CD4-positive, alpha-beta memory T cell (primary cell): ENCODE measurements around the gene ABO. TPM values are rescaled to one million over a fixed set of nuclear protein-coding genes. Genes with fewer than 3 reads are reported as not detected.
A peak's percentile ranks its signal among the peaks of the same experiment; 100 is the strongest.

Experiments used
- CTCF ChIA-PET: fragments of 350-600 bp; sonication (Branson Sonifier 250); formaldehyde crosslinking; loops from one replicate; lab custom pipeline; 2021; ENCODE audit warnings: inconsistent platforms; ENCODE audit not compliant: partially characterized antibody; lab: Charles Lee
- POLR2A ChIA-PET: fragments of 350-600 bp; sonication (Branson Sonifier 250); formaldehyde crosslinking; loops from one replicate; lab custom pipeline; 2021; ENCODE audit not compliant: partially characterized antibody; lab: Charles Lee
- DNase-seq, 5 donors: peaks; one replicate each; pipeline versions ENCODE4 v3.0.0 to v3.0.0-alpha.2; 2020 to 2022; ENCODE audit warnings: mixed read lengths in 1 of 5
- H3K27ac ChIP-seq: one replicate; pipeline ENCODE4 v1.7.0; 2013; ENCODE audit warnings: low read depth, low read length
- H3K27me3 ChIP-seq: 2 replicates; pipeline ENCODE4 v1.7.0; 2013; ENCODE audit warnings: mild to moderate bottlenecking, low read length, moderate library complexity; ENCODE audit not compliant: insufficient read depth
- H3K36me3 ChIP-seq: 2 replicates; pipeline ENCODE4 v1.7.0; 2013; ENCODE audit warnings: mild to moderate bottlenecking, low read length, moderate library complexity; ENCODE audit not compliant: insufficient read depth
- H3K4me1 ChIP-seq: 2 replicates; pipeline ENCODE4 v1.7.0; 2013; ENCODE audit warnings: mild to moderate bottlenecking, low read length, moderate library complexity; ENCODE audit not compliant: insufficient read depth
- H3K4me3 ChIP-seq, 2 donors: one replicate each; pipeline ENCODE4 v1.7.0; 2013; ENCODE audit warnings: low read length in 2 of 2, mild to moderate bottlenecking in 1 of 2
- H3K9me3 ChIP-seq, 2 donors: one replicate each; pipeline ENCODE4 v1.7.0; 2013; ENCODE audit warnings: low read length in 2 of 2, control low read depth in 1 of 2; ENCODE audit not compliant: control insufficient read depth in 1 of 2
- H3K27ac Mint-ChIP-seq, 7 donors: one replicate each; pipeline ENCODE4 v1.8.0; 2020 to 2021; ENCODE audit warnings: mixed read lengths in 7 of 7, mild to moderate bottlenecking in 6 of 7, inconsistent platforms in 3 of 7, moderate library complexity in 3 of 7
- H3K27me3 Mint-ChIP-seq, 2 donors: one replicate each; pipeline ENCODE4 v1.8.0; 2020 to 2021; ENCODE audit warnings: mixed read lengths in 2 of 2
- H3K36me3 Mint-ChIP-seq, 2 donors: one replicate each; pipeline ENCODE4 v1.8.0; 2020 to 2021; ENCODE audit warnings: mixed read lengths in 2 of 2, inconsistent platforms in 1 of 2, mild to moderate bottlenecking in 1 of 2
- H3K4me1 Mint-ChIP-seq, 4 donors: one replicate each; pipeline ENCODE4 v1.8.0; 2020 to 2021; ENCODE audit warnings: mixed read lengths in 4 of 4, mild to moderate bottlenecking in 1 of 4
- H3K4me3 Mint-ChIP-seq, 8 donors: one replicate each; pipeline ENCODE4 v1.8.0; 2020 to 2021; ENCODE audit warnings: mixed read lengths in 8 of 8, mild to moderate bottlenecking in 7 of 8, moderate library complexity in 6 of 8, inconsistent platforms in 3 of 8
- H3K9me3 Mint-ChIP-seq, 8 donors: one replicate each; pipeline ENCODE4 v1.8.0; 2020 to 2021; ENCODE audit warnings: mixed read lengths in 8 of 8, mild to moderate bottlenecking in 5 of 8, inconsistent platforms in 3 of 8, moderate library complexity in 1 of 8
- intact Hi-C: fragments of 100-400 bp; cut with micrococcal nuclease; formaldehyde crosslinking; loops from one replicate; pipeline ENCODE4 v1.15.1; 2023
- polyA plus RNA-seq, 2 donors: library from polyadenylated mRNA; unstranded; fragments of 300-500 nt; fragmentation: Illumina TruSeq; gene quantifications; one replicate each; pipeline ENCODE4 v1.2.3, GENCODE V29; 2021
- total RNA-seq, 2 experiments: library from RNA; stranded (reverse); gene quantifications; one replicate each; pipeline ENCODE4 v1.2.3, GENCODE V29; 2021

ABO gene
- total and polyA plus RNA-seq, 4 experiments from 2014 or later: 0.29 to 1.7 (median 1.2) TPM; not detected in 1

DNA sequence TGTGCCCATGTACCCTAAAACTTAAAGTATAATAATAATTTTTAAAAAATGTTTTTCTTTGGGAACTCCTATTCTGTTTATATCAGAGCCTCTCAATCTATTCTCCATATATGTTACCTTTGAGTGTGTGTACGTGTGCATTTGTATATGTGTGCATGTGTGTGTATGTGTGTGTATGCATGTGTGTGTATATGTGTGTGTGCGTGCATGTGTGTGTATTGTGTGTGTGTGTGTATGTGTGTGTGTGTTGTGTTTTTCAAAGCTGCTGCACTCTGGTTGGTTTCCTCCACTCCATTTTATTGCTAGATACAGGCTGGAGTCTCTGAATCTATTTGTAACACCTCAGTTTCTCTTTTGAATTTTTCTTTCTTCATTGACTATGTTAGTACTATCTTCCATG is 41.0 kb upstream of the ABO start:
- no peak for DNase-seq
- H3K4me3 ChIP-seq: no peak overlapping the region
- intact Hi-C loops: no loop called here
- H3K27me3 Mint-ChIP-seq: peaks cover 0 to 3% of the 10 kb centered on the region in 2 donors
- H3K4me3 Mint-ChIP-seq: no peak overlapping the region
- no peaks in the 10 kb centered on the region for H3K9me3 ChIP-seq
- no peaks in the 10 kb centered on the region for H3K27me3 ChIP-seq
- peaks cover 0 to 1% (median 0%) of the 10 kb centered on the region in 8 donors for H3K9me3 Mint-ChIP-seq
- no peaks in the 10 kb centered on the region for H3K4me1 ChIP-seq
- ChIA-PET CTCF (no interaction called here), POLR2A (no interaction called here)
- H3K27ac ChIP-seq: no peak overlapping the region
- H3K4me1 Mint-ChIP-seq: no peaks in the 10 kb centered on the region
- H3K27ac Mint-ChIP-seq: no peak overlapping the region
- H3K36me3 ChIP-seq: no peaks in the 10 kb centered on the region
- no peaks in the 10 kb centered on the region for H3K36me3 Mint-ChIP-seq

DNA sequence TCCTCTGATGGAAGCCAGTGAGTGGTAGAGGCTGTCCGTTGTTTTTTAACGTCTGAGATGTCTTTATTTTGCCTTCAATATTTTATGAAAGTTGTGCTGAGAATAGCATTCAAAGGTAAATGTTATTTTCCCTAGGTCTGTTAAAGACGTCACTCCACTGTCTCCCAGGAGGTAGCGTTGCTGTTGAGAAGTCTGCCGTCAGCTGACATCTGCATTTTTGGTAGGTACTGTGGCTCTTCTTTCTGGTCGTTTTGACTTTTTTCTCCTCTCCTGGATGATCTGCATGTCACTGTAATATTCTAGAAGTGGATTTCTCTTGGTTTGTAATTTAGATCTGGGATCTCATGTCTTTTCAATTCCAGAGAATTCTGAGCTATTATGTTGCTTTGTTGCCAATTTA is 34.6 kb upstream of the ABO start:
- no peaks in the 10 kb centered on the region for H3K27me3 ChIP-seq
- H3K9me3 Mint-ChIP-seq: peaks cover 0 to 1% (median 0%) of the 10 kb centered on the region in 8 donors
- no peaks in the 10 kb centered on the region for H3K9me3 ChIP-seq
- DNase-seq: no peak
- POLR2A ChIA-PET: no interaction called here
- H3K27ac Mint-ChIP-seq: no peak overlapping the region
- no peaks in the 10 kb centered on the region for H3K36me3 ChIP-seq
- CTCF ChIA-PET: no interaction called here
- no peak overlapping the region for H3K4me3 ChIP-seq
- no peak overlapping the region for H3K4me3 Mint-ChIP-seq
- intact Hi-C loops: no loop called here
- no peaks in the 10 kb centered on the region for H3K36me3 Mint-ChIP-seq
- H3K4me1 Mint-ChIP-seq: no peaks in the 10 kb centered on the region
- no peak overlapping the region for H3K27ac ChIP-seq
- peaks cover 10 to 19% of the 10 kb centered on the region in 2 donors for H3K27me3 Mint-ChIP-seq
- H3K4me1 ChIP-seq: no peaks in the 10 kb centered on the region

DNA sequence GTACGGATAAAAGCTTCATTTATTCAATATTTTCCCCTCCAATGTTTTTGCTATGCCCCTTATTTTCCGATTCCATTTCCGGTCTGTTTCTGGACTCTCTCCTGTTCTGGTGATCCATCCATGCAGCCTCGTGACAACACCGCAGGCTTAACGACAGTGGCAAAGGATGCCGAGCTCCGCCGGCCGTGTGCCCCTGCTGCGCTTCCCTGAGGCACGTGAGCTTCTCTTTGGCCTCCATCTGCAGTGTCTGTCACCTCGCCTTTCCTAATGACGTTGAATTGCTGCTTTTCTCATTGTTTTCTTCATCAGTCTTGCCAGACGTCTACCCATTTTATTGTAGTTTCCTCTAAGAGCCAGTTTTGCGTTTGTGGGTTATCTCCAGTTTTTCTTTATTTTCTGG is 32.3 kb upstream of the ABO start:
- H3K4me1 Mint-ChIP-seq: no peaks in the 10 kb centered on the region
- H3K27ac Mint-ChIP-seq: no peak overlapping the region
- Histone ChIP-seq H3K27ac (no peak overlapping the region), H3K4me3 (no peak overlapping the region), H3K9me3 (no peaks in the 10 kb centered on the region), H3K4me1 (no peaks in the 10 kb centered on the region), H3K27me3 (no peaks in the 10 kb centered on the region), H3K36me3 (no peaks in the 10 kb centered on the region)
- ChIA-PET CTCF (no interaction called here), POLR2A (no interaction called here)
- DNase-seq: no peak
- H3K9me3 Mint-ChIP-seq: peaks cover 0 to 1% (median 0%) of the 10 kb centered on the region in 8 donors
- H3K4me3 Mint-ChIP-seq: no peak overlapping the region
- peaks cover 10 to 19% of the 10 kb centered on the region in 2 donors for H3K27me3 Mint-ChIP-seq
- intact Hi-C loops: no loop called here
- no peaks in the 10 kb centered on the region for H3K36me3 Mint-ChIP-seq

DNA sequence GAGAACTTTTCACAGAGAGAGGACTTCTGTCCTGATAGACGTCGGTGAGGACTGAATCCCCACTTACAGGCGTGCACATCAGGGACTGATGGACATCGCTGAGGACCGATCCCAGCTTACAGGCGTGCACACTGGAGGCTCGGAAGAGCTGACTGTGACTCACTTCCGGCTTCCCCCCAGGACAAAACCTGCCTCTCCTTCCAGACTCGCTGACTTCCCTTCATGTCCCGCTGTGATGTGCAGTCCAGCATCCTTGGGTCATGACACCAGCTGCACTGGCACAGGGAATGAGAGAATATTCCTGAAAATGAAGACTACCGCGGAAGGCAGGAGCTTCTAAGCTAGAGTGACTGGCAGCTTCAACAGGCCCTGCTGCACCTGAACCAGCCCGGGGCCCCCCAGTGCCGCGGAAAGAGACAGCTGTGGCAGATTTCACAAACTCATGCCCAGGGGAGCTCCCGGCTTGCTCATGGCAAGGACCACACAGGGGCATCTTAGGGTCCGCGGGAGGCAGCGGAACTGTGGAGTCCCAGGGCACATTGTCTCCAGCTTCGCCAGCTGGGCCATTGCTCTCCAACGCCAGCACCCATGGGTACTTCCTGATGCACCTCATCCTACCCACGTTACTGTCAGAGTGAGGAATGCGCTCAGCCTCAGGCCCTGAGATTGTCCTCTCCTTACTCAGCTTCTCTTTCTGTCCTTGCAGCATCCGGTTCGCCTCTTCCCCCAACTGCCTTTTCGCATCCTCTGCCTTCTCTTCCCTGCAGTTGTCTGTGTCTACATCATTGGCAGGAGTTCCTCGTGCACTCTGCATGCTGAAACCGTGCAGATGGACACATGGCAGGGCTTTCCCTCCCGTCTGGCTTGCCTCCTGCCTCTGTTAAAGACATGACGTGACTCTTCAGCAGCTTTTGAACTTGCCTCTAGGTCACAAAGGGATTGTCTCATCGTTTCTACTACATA is 31.5 kb upstream of the ABO start:
- Mint-ChIP-seq H3K9me3 (peaks cover 0 to 1% (median 0%) of the 10 kb centered on the region in 8 donors), H3K4me1 (no peaks in the 10 kb centered on the region), H3K27me3 (peaks cover 14 to 19% of the 10 kb centered on the region in 2 donors), H3K4me3 (no peak overlapping the region), H3K36me3 (no peaks in the 10 kb centered on the region), H3K27ac (peak overlapping the region in 1 of 7 donors; percentile 17)
- H3K9me3 ChIP-seq: no peaks in the 10 kb centered on the region
- no peak for DNase-seq
- ChIA-PET POLR2A (no interaction called here), CTCF (no interaction called here)
- H3K4me1 ChIP-seq: no peaks in the 10 kb centered on the region
- intact Hi-C loops: no loop called here
- no peak overlapping the region for H3K4me3 ChIP-seq
- H3K27me3 ChIP-seq: no peaks in the 10 kb centered on the region
- no peak overlapping the region for H3K27ac ChIP-seq
- no peaks in the 10 kb centered on the region for H3K36me3 ChIP-seq

DNA sequence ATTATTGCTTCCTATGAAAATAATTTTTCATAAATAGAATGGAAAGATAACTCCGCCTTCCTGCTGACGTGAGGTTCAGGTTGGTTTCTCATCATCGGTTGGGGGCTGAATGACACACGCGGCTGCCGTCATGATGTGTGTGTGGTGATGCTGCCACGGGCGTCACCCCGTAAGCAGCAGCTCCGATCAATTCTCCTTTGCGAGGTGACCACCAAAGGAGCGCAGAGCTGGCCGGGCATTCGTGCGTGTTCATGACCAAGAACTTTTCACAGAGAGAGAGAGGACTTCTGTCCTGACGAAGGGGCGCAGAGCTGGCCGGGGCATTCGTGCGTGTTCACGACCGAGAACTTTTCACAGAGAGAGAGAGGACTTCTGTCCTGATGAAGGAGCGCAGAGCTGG is 30.7 kb upstream of the ABO start:
- Mint-ChIP-seq H3K27me3 (peaks cover 14 to 19% of the 10 kb centered on the region in 2 donors), H3K4me3 (no peak overlapping the region), H3K27ac (peak overlapping the region in 1 of 7 donors; percentile 30), H3K4me1 (no peaks in the 10 kb centered on the region), H3K9me3 (peaks cover 0 to 1% (median 0%) of the 10 kb centered on the region in 8 donors), H3K36me3 (no peaks in the 10 kb centered on the region)
- H3K4me1 ChIP-seq: no peaks in the 10 kb centered on the region
- H3K27me3 ChIP-seq: no peaks in the 10 kb centered on the region
- H3K27ac ChIP-seq: no peak overlapping the region
- ChIA-PET CTCF (no interaction called here), POLR2A (no interaction called here)
- DNase-seq: no peak
- no peaks in the 10 kb centered on the region for H3K9me3 ChIP-seq
- H3K36me3 ChIP-seq: no peaks in the 10 kb centered on the region
- no peak overlapping the region for H3K4me3 ChIP-seq
- intact Hi-C loops: no loop called here

DNA sequence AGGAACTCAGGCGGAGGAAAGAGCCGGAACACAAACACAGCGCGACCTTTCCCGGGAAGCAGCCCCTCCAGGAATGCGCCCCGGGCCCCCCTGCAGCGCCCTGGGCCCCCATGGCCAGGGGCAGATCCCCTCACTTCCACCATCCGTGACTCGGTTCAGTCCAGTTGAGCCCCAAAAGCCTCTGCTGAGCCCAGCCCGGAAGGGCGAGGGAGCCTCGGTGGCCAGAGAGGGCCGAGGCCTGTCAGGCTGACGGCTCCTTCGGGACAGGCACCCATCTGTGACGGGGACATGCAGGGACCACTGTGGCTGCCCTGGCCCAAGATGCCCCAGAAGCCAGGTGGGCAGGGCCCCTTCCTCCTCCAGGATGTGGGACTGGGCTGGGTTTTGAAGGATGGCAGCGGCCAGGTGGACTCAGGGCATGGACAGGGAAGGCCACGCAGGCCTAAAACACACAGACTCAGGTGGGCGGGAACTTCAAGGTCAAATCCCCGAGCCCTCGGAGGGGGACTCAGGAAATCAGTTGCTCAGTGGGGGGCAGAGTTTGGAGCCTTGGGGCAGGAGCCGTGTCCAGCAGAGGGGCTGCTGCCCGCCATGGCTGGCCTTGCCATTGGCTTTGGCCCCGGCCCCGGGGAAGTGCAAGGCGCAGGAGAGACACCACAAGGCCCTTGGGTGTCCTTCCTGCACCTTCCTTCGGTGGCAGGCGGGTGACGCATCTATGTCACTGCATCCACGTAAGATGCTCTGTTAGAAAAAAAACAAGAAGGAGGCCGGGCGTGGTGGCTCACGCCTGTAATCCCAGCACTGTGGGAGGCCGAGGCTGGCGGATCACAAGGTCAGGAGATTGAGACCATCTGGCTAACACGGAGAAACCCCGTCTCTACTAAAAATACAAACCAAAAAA is 29.7 kb upstream of the ABO start:
- no peak overlapping the region for H3K27ac ChIP-seq
- H3K4me1 ChIP-seq: no peaks in the 10 kb centered on the region
- ChIA-PET CTCF (no interaction called here), POLR2A (no interaction called here)
- no peaks in the 10 kb centered on the region for H3K36me3 ChIP-seq
- Mint-ChIP-seq H3K4me3 (no peak overlapping the region), H3K9me3 (peaks cover 0 to 1% (median 0%) of the 10 kb centered on the region in 8 donors), H3K36me3 (no peaks in the 10 kb centered on the region), H3K27me3 (peaks cover 15 to 17% of the 10 kb centered on the region in 2 donors), H3K4me1 (no peaks in the 10 kb centered on the region), H3K27ac (no peak overlapping the region)
- H3K9me3 ChIP-seq: no peaks in the 10 kb centered on the region
- intact Hi-C loops: no loop called here
- no peak for DNase-seq
- H3K4me3 ChIP-seq: no peak overlapping the region
- H3K27me3 ChIP-seq: no peaks in the 10 kb centered on the region

DNA sequence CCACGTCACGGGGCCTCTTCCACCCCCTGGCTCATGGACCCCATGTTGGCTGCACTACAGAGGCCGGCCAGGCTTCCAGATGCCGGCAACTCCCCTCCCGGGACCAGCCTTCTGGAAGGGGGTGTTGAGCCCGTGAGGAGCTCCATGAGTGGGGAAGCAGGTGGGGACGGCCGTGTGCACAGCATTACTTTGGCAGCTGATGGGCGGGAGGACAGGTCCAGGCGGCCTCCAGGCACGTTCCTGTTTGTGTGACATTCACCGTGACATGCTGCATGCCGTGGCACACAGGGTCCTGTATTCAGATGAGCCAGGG is 29.1 kb upstream of the ABO start:
- Mint-ChIP-seq H3K4me1 (no peaks in the 10 kb centered on the region), H3K27ac (no peak overlapping the region), H3K4me3 (no peak overlapping the region), H3K36me3 (no peaks in the 10 kb centered on the region), H3K9me3 (peaks cover 0 to 1% (median 0%) of the 10 kb centered on the region in 8 donors), H3K27me3 (peaks cover 13 to 14% of the 10 kb centered on the region in 2 donors)
- POLR2A ChIA-PET: no interaction called here
- no peaks in the 10 kb centered on the region for H3K9me3 ChIP-seq
- CTCF ChIA-PET: no interaction called here
- H3K4me3 ChIP-seq: no peak overlapping the region
- no peaks in the 10 kb centered on the region for H3K27me3 ChIP-seq
- DNase-seq: no peak
- no peaks in the 10 kb centered on the region for H3K36me3 ChIP-seq
- intact Hi-C loops: no loop called here
- H3K27ac ChIP-seq: no peak overlapping the region
- H3K4me1 ChIP-seq: no peaks in the 10 kb centered on the region
